ENCODE measurements around the gene COG5.
"Not testable (repeated sequence)": the region's sequence is repeated elsewhere in the genome, so short reads cannot be mapped to it uniquely, and the experiment has no call there.

The COG5 gene

DNA sequence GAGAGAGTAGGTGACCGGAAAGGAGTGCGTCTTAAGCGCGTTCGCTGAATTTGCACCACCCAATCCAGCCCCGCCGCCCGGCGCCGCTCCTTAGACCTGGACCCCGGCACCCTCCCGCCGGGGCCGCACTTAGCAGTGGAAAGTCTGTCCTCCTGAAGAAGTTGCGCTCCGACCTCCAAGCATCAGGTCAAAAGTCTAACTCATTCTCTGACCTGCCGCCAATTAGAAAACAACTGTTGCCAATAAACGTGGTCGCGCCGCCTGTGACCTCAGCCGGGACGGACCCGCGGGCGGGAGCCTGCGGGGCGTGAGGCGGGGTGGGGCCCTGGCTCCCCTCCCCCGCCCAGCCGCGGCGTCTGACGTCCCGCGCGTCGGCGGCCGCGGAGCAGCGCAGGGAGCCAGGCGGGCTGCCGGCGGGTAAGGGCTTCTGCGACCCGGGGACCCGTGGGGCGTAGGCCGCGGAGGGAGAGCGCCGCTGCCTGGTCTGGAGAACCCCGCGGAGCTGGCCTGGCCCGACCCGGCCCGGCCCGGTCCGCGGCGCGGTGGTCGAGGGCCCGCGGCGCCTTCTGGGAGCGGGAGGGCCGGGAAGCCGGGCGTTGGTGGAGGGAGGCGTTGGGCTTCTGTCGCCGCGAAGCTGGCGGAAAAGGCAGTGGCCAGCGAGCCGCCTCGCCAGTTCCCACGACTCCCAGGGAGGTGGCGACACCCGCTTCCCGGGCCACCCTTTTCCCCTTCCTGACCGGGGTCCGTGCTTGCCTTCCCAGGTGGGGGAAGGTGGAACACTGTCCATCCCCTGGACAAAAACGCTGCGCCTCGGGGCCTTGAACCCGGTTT is 16.4 kb upstream of the COG5 start, which contains the start of gene BCAP29:
TSS of gene BCAP29 (plus strand) at position 362 of the 831 bp plus-strand sequence. CDS start 527 bp downstream, outside the sequence.
- peak; percentile 73 for DNase-seq

DNA sequence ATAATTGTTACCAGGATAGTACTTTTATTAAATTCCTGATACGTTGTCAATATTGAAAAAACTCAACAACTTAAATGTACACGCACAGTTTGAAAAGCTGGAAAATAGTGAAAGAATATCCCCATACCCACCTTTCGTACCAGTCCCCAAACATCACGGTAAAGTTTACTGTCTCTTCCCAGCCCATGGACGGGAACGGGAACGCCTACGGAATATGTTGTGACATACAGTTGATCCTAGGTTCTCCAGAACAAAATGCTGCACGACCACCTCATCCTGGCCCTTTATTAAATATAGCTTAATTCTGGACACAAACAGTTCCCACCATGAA is 15.8 kb upstream of the COG5 start:
- DNase-seq: peak; percentile 59

DNA sequence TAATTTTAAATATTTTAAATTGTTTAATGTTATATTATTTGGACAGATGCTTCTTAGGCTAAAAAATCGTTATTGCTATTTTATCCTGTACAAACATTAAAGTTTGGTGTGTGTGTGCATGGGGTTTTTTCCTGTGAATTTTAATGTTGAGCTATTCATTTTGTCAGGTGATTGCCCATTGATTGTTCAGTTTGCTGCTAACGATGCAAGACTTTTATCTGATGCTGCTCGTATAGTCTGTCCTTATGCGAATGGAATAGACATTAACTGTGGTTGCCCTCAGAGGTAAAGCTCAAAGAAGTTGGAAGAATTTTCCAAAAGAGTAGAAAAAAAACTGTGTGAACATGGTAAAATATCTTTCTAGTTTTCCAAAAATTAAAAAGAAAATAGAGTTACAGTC is 9.8 kb upstream of the COG5 start:
- DNase-seq: no peak

DNA sequence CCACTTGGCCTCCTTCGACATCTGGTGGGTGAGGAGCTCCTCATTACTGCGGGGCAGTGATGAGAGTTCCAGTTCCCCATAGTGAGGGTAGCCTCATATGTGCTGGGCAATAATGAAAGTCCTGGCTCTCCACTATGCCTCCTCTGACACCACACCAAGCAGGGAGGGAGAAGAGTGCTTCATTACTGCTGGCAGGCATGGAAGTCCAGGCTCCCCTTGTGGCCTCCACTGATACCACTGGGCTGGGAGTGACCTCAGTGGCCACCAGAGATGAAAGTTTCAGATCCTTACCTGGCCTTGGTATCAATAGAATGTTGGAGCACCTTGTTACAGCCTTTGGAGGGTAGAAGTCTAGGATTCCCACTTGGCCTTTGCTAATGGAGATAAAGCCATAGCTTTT is 6.6 kb upstream of the COG5 start:
- no peak for DNase-seq

DNA sequence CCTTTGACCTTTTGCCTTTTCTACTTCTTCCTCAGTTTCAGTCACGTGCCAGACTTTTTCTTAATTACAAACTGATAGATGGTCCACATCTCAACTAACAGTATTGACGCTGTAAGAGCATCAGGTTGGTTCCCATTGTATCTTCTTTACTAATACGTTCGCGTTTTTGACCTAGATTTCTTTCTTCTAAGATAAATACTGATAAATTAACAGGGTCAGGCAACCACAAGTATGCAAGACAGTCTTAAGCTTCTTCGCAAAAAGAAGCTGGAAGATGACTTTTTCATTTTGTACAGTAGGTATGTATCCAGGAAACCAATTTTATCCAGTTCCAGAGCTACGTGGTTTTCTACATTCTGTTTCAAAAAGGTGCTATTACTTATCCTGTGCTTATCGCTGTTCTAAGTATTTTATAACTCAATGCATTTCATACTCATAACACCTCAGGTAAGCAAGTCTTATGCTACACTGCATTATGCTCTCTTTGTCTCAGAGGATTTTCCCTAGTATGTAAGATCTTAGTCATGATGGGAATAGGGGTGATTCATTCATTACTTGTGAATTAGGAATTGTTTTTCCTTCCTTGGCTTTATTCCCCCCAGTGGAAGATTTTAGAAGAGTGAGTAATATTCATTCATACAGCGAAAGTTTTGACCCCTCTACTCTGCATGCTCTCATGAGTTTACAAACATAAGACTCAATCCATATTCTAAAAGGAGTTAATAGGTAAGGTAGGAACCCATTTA is 1.0 kb upstream of the COG5 start:
- no peak for DNase-seq

DNA sequence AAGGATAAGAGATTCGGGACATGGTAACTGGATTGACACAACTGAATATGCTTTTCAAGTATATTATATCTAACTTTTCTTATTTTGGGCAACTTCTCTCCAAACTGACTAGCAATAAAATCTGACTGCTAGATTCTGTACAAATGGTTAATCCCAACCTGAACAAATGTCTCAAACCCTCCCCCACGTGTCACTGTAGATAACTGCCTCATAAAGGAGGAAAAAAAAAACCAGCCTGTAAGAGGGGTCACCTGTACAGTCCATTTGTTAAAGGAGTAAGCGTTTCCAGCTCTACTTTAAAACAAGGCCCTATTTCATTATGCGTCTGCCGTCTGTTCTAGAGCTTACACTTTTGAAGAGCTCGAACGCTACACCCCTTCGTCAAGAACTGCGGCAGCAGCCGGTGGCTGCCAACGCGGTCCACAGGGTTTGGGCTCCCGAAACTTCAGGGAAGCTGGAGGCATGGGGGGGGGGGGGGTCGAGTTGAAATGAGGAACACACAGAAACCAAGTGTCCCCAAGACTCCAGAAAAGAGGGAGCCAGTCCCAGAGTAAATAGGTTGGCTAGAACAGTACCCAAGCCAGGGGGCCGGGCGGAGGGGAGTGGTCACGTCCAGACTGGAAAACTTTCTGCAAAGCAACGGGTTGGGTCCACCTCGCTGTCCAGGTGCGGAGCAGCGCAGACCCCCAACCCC is 492 bp downstream of the COG5 start:
- DNase-seq: peak; percentile 75

DNA sequence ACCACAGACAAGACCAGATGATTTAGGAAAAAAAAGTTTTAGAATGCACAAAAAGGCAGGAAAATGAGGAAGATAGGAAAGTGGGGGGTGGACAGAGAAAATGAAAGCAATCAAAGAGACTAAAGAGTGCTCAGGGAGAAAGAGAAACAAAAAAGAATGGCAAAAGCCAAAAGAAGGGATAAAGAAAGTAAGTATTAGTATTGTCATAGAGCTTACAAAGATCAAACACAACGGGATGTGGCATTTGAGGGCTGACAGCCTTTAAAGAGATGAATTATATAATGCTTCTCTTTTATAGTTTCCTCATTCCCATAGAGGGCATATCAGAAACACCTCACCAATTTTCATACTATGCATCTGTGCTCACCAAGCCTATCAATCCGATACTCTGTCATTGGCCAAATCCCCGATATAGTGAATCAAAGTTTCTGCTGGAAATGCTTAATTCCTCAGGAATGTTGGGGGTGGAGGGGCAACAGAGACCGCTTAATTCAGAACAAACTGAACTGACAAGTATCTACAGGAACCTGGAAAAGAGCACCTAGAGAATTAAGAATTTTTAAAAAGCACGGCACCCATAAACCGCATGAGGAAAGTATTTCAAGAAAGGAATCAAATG is 2.7 kb downstream of the COG5 start:
- no peak for DNase-seq

DNA sequence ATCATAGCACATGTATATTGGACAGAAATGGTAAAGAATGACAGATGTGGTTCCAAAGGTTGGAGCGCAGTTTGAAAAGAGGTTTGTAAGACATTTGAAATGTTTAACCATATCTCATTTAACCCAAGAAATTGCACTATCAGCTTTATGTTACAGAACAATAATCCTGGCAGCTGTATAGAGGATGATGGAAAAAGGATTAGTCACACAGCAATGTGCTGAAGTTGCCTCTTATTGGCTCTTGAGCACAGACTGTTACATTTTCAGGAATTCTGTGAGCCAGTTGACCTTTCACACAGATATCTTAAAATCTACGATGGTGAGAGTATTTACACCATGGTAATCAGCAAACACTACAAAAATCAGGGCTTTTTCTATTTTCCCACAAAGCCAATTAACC is 3.9 kb downstream of the COG5 start:
- no peak for DNase-seq

DNA sequence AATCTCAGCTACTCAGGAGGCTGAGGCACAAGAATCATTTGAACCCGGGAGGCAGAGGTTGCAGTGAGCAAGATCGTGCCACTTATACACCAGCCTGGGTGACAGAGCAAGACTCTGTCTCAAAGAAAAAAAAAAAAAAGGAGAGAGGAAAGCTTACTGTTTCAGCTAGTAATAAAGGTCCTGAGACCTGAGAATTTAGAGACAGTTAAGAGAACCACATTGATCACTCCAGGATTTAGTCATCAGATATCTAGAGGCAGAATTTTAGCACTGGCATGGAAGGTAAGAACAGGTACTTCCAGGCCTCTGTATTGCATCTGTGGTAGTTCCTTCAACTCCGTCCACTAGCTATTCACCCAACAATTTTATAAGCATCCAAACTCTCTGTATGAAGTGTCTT is 7.8 kb downstream of the COG5 start:
- DNase-seq: no peak

DNA sequence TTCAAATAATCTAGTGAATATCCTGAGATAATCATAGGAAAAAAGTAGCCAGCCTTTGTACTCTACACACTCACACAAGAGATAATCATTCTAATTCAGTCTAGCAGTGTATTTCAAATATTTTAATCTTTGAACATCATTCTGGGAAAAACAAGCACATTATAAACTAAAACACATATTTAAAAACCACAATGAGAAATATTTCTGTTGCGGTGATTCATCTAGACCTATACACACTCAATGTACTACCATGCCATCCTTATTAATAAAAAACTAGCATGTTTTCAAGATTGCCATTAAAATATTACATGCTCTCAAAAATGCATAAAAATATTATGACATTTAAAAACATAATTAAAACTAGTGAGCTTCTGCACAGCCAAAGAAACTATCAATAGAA is 11.8 kb downstream of the COG5 start:
- no peak for DNase-seq

DNA sequence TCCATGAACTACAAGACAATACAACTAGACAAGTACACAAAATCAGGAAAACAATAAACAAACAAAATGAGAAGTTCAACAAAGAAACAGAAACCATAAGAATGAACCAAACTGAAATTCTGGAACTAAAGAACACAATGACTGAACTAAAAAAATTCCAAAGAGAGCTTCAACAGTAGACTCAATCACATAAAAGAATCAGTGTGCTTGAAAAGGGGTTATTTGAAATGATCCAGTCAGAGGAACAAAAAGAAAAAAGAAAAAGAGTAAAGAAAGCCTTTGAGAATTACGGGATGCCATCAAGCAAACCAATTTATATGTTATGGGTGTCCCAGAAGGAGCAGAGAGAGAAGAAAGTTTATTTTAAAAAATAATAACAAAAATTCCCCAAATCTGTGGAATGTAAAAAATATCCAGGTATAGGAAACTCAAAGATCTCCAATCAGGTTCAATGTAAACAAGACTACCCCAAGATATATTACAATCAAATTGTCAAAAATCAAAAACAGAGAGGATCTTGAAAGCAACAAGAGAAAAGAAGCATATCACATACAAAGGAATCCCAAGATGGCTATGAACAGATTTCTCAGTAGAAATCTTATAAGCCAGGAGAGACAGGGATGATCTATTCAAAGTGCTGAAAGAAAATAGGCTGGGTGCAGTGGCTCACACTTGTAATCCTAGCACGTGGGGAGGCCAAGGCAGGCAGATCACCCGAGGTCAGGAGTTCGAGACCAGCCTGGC is 18.7 kb downstream of the COG5 start:
- DNase-seq: no peak

DNA sequence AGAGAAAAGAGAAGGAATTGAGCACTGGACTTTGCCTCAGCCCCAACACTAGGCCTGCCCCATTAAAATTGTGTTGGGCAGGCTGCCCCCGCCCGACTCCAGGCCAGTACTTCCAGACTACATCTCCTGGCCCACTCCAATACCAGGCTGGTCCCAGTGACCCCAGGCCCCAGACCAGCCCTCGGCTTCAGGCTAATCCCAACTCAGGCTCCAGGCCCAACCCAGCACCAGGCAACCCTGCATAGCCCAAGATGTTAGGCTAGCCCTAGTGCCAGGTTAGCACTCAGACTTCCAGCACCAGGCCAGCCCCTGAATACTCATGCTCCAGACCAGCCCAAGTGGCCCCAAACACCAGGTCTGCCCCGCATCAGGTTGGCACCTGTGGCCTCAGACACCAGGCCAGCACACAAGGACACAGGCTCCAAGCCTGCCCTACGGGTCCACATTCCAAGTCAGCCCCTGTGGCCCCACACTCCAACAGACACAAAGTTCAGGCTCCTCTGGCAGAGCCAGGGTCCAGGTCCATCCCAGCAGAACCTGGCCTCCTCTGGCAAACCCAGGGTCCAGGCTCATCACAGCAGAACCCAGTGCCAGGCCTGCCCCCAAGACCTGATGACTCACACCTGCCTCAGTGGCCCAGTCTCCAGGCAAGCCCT is 20.3 kb downstream of the COG5 start:
- DNase-seq: no peak

DNA sequence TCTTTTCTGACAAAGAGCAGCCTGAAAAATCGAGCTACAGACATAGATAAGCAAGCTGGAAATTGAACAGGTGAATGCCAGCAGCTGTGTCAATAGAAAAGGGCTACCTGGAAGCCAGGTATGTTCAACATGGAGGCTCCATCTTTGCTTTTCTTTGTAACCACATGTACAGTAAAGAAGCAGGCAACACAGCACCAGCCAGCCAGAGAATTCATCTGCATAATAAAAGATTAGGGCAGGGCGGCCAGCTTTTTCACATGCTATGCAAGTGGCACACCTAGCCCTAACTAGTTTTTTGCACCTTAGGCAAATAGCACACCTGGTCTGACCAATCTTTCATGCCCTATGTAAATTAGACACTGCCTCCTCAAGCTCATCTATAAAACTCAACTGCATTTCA is 25.7 kb downstream of the COG5 start:
- DNase-seq: no peak

DNA sequence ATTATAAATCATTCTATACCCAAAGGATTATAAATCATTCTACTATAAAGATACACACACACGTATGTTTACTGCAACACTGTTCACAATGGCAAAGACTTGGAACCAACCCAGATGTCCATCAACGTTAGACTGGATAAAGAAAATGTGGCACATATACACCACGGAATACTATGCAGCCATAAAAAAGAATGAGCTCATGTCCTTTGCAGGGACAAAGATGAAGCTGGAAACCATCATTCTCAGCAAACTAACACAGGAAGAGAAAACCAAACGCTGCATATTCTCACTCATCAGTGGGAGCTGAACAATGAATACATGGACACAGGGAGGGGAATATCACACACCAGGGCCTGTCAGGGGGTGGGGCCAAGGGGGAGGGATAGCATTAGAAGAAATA is 26.5 kb downstream of the COG5 start:
- not testable (repeated sequence) for DNase-seq

DNA sequence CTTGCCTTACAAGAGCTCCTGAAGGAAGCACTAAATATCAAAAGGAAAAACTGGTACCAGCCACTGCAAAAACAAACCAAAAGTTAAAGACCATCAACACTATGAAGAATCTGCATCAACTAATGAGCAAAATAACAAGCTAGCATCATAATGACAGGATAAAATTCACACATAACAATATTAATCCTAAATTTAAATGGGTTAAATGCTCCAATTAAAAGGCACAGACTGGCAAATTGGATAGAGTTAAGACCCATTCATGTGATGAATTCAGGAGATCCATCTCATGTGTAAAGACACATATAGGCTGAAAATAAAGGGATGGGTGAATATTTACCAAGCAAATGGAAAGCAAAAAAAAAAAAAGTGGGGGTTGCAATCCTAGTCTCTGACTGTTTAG is 29.6 kb downstream of the COG5 start:
- no peak for DNase-seq

DNA sequence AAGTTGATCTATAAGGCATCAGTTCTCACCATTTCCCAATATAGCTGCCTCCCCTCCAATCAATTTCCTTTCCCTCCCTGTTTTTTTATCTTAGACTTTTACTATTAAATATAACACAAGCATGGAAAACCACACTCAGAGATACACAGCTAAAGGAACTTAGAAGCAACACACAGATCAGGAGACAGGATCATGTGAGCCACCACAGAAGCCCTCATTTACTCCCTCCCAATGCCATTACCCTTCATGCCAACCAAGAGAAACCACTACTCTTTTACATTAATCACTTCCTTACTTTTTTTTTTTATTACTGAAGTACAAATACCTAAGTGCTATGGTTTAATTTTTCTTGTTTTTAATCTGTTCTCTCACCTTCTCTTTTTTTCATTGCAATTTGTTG is 33.0 kb downstream of the COG5 start:
- no peak for DNase-seq

DNA sequence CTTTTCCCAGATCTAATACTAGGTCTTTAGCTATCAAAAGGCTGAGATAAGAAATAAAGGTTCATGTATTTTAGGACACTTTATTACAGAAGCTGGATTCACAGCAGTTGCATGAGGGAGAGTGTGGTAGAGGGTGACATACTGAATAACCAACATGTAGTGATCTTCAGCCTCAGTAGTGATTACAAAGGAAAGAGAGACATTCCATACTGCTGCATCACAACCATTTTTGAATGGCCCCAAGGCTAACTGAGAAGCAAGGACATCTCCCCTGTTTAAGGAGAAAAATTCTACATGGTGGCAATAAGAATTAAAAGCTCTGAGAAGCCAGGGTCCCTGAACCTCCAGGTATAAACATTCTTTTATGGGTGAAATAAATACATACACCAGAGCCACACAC is 35.3 kb downstream of the COG5 start:
- no peak for DNase-seq

DNA sequence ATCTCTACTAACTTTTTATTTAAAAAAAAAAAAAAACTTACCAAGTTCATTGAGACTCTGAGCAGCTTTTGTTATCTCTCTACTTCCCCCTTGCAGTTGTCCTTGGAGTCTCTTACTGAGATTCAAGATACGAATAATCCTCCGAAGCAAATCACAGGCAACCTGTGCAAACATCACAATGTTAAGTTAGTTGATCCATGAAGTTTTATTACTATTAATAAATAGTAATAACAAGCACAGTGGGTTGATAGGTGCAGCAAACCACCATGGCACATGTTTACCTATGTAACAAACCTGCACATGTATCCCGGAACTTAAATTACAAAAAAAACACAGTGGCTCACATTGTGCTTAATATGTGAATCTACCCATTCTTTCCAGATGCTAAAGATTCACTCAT is 36.5 kb downstream of the COG5 start:
- no peak for DNase-seq

DNA sequence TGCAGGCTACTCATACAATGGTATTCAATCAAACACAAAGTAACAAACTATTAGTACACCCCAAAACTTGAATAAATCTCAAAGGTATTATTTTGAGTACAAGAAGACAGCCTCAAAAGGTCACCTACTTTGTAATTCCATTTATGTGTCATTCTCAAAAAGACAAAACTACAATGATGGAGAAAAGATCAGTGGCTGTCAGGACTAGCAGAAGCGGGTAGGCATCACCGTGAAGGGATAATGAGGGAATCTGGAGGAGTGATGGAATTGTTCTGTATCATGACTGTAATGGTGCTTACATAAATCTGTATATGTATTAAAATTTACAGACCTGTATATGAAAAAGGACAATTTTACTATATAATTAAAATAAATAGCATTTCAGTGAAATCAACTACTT is 37.0 kb downstream of the COG5 start:
- DNase-seq: no peak

DNA sequence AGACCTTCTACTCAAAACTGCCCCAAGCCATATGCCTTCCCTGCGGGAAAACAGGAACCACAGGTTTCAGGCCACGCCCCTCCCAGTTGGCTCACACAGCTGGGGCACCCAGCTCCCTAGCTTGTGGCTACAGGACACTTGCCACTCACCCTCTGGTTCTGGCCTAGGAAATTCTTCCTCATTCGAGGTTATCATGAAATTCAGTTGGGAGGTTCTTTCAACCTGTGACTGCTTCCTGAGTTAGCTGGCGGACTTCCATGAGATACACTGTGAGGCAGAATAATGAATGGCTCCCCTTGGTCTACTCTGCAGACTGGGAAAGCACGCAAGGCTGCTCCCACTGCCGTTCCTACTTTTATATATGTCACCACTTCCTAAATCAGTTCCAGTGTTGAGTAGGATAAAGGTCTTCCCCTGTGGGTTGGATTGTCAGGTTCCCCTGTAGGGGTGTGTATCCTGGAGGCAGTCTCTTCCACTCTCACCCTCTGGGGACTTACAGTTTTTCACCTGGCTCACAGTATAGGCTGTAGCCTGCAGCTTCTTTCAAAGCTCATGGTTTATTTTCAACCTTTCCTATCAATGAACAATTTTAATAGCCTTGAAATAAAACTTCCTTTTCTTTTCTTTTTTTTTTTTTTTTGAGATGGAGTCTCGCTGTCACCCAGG is 56.9 kb downstream of the COG5 start:
- no peak for DNase-seq

DNA sequence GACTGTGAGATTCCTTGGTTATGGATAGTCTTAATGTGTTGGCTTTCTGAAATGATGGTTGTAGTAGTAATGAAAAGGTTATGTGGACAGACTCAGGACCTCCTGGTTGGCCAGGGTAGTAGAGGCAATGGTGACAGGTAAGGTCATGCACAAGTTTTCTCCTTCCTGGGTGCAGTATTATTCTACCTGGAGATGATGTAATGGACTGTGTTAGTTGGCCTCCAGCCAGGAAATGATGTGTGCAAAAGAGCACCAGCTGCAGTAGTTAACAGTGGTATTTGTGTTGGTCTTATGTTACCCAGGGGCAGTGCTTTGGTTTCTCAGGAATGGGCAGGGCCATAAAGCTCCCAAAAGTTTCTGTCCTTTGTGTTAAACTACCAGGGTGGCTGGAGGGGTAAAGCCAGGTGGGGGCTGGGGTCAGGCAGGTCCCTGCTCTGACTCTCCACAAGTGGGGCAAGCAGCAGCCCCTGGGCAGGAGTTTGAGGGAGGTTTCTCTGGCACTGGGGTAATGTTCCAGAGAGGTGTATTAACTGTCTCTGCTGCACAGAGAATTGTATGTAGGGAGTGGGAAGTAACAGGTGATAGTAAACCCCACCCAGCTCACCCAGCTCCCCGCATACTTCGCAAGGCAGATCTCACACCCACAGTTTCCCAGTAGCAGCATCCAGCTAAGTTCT is 57.6 kb downstream of the COG5 start:
- DNase-seq: no peak
